Activated CD4-positive, alpha-beta T cell treated with anti-CD3 and anti-CD28 coated beads, Interleukin-2, amount 10 ng/mL, durations not matched to agents 7 days and 5 days (primary cell): ENCODE results near the gene SERPIND1. TPM values are rescaled to one million over a fixed set of nuclear protein-coding genes. Genes with fewer than 3 reads are reported as not detected.

Source experiments
- CTCF ChIA-PET: fragments of 350-600 bp; sonication (Branson Sonifier 250); formaldehyde crosslinking; loops from one replicate; lab custom pipeline; 2021; ENCODE audit warnings: antibody characterized with exemption; lab: Charles Lee
- POLR2A ChIA-PET: fragments of 350-600 bp; sonication (Branson Sonifier 250); formaldehyde crosslinking; loops from one replicate; lab custom pipeline; 2021; ENCODE audit warnings: antibody characterized with exemption; lab: Charles Lee
- DNase-seq: peaks from one replicate; pipeline ENCODE4 v3.0.0-alpha.2; 2020
- H3K27ac Mint-ChIP-seq: one replicate; pipeline ENCODE4 v1.8.0; 2021; ENCODE audit warnings: mild to moderate bottlenecking, moderate library complexity, mixed read lengths
- H3K27me3 Mint-ChIP-seq: one replicate; pipeline ENCODE4 v1.8.0; 2021; ENCODE audit warnings: mixed read lengths
- H3K36me3 Mint-ChIP-seq: one replicate; pipeline ENCODE4 v1.8.0; 2021; ENCODE audit warnings: low read depth, mixed read lengths
- H3K4me1 Mint-ChIP-seq: one replicate; pipeline ENCODE4 v1.8.0; 2021; ENCODE audit warnings: mixed read lengths
- H3K4me3 Mint-ChIP-seq: one replicate; pipeline ENCODE4 v1.8.0; 2021; ENCODE audit warnings: mild to moderate bottlenecking, moderate library complexity, mixed read lengths
- H3K9me3 Mint-ChIP-seq: one replicate; pipeline ENCODE4 v1.8.0; 2021; ENCODE audit warnings: mixed read lengths
- total RNA-seq, 2 experiments: library from RNA; stranded (reverse); gene quantifications; one replicate each; pipeline ENCODE4 v1.2.3, GENCODE V29; 2021

SERPIND1 gene
- total RNA-seq, 2 experiments from 2014 or later: not detected

DNA sequence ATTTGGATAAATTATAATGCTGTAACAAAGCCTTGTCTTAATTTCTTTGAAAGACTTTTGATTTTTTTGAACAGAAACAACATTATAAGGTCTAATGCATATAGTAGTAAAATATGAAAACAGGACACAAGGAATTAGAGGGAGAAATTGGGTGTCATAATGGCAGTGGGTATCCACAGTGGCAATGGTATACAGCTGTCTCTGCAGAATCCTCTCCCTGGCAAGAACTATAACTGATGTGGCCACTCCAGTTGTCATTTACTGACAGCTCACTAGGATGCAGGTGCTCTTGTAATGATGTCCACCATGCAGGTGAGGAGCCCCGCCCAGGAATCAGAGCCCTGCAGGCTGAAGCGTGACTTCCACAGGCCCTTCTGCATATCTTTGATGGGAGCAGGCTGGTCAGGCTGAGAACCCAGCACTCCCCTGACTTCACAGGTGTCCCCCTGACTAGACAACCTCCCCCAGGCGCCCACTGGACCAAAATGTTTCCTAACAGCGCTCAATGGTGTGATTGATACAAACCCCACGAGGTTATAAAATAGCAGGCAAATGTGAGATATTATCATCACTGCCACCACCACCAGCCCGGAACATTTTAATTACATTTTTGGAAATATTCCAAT, 32.8 kb upstream of the SERPIND1 start:
- H3K4me1 Mint-ChIP-seq: peaks cover 9% of the 10 kb centered on the region
- peaks cover 27% of the 10 kb centered on the region for H3K36me3 Mint-ChIP-seq
- H3K4me3 Mint-ChIP-seq: no peak overlapping the region
- no peaks in the 10 kb centered on the region for H3K9me3 Mint-ChIP-seq
- H3K27me3 Mint-ChIP-seq: no peaks in the 10 kb centered on the region
- CTCF ChIA-PET: interaction anchor here (0.6 to 1.5 kb wide), 7 partner anchors 13 to 1668 kb away, joined by 3 to 4 read pairs (median 3); partner anchors contain the start of gene MED15
- POLR2A ChIA-PET: no interaction called here
- no peak overlapping the region for H3K27ac Mint-ChIP-seq
- no peak for DNase-seq

GRCh38 chr22:20741634-20742581, 32.0 kb upstream of the SERPIND1 start:
- ChIA-PET CTCF (interaction anchor here (0.6 to 1.5 kb wide), 11 partner anchors 10 to 1669 kb away, joined by 3 to 5 read pairs (median 4); partner anchors contain the start of gene MED15), POLR2A (interaction anchor here (0.6 kb wide), 1 partner anchor 110 kb away, joined by 3 read pairs; no protein-coding TSS in a partner anchor)
- Mint-ChIP-seq H3K27me3 (no peaks in the 10 kb centered on the region), H3K36me3 (peaks cover 30% of the 10 kb centered on the region), H3K4me1 (peaks cover 9% of the 10 kb centered on the region), H3K9me3 (no peaks in the 10 kb centered on the region), H3K27ac (no peak overlapping the region), H3K4me3 (no peak overlapping the region)
- DNase-seq: peak; percentile 62

- H3K9me3 Mint-ChIP-seq: no peaks in the 10 kb centered on the region
- H3K27ac Mint-ChIP-seq: no peak overlapping the region
- ChIA-PET CTCF (interaction anchor here (0.6 to 1.5 kb wide), 6 partner anchors 11 to 259 kb away, joined by 3 to 5 read pairs (median 4); no protein-coding TSS in a partner anchor), POLR2A (interaction anchor here (0.6 kb wide), 1 partner anchor 109 kb away, joined by 3 read pairs; no protein-coding TSS in a partner anchor)
- H3K4me1 Mint-ChIP-seq: peaks cover 9% of the 10 kb centered on the region
- no peak overlapping the region for H3K4me3 Mint-ChIP-seq
- H3K27me3 Mint-ChIP-seq: no peaks in the 10 kb centered on the region
- peaks cover 30% of the 10 kb centered on the region for H3K36me3 Mint-ChIP-seq
- DNase-seq: no peak
Observed at GRCh38 chr22:20742764-20743163, 31.1 kb upstream of the SERPIND1 start.

DNA sequence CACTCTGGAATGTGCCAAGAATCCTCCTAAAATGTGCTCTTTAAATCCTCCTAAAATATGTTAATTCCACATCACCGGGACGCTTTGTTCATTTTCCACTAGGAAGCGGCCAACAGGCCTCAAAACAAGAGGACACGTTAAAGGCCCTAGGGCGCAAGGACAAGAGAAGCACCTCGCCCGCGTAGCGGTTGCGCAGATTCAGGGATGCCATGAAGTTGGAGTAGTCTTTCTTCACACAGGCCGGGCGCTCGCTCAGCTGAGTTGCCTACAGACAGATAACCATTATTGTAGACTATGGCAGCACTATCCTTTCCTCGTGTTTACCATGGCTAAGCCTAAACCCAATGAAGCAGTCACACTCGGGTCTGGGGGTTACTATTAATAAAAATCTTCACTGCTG, 29.5 kb upstream of the SERPIND1 start:
- Mint-ChIP-seq H3K4me1 (peaks cover 4% of the 10 kb centered on the region), H3K27me3 (no peaks in the 10 kb centered on the region), H3K9me3 (no peaks in the 10 kb centered on the region), H3K27ac (no peak overlapping the region), H3K4me3 (no peak overlapping the region), H3K36me3 (peaks cover 28% of the 10 kb centered on the region)
- ChIA-PET POLR2A (no interaction called here), CTCF (interaction anchor here (0.6 kb wide), 1 partner anchor 87 kb away, joined by 3 read pairs; no protein-coding TSS in a partner anchor)
- DNase-seq: no peak

GRCh38 chr22:20745119-20745518, 28.8 kb upstream of the SERPIND1 start:
- H3K4me1 Mint-ChIP-seq: peaks cover 6% of the 10 kb centered on the region
- no peak for DNase-seq
- no peak overlapping the region for H3K27ac Mint-ChIP-seq
- no peaks in the 10 kb centered on the region for H3K27me3 Mint-ChIP-seq
- H3K36me3 Mint-ChIP-seq: peaks cover 28% of the 10 kb centered on the region
- H3K4me3 Mint-ChIP-seq: no peak overlapping the region
- no peaks in the 10 kb centered on the region for H3K9me3 Mint-ChIP-seq
- ChIA-PET POLR2A (no interaction called here), CTCF (interaction anchor here (0.6 kb wide), 1 partner anchor 87 kb away, joined by 3 read pairs; no protein-coding TSS in a partner anchor)

- no peak overlapping the region for H3K27ac Mint-ChIP-seq
- no peaks in the 10 kb centered on the region for H3K27me3 Mint-ChIP-seq
- H3K4me1 Mint-ChIP-seq: peaks cover 6% of the 10 kb centered on the region
- no peaks in the 10 kb centered on the region for H3K9me3 Mint-ChIP-seq
- no peak overlapping the region for H3K4me3 Mint-ChIP-seq
- peaks cover 18% of the 10 kb centered on the region for H3K36me3 Mint-ChIP-seq
- no peak for DNase-seq
- ChIA-PET POLR2A (no interaction called here), CTCF (interaction anchor here (0.8 kb wide), 1 partner anchor 185 kb away, joined by 4 read pairs; no protein-coding TSS in a partner anchor)
Observed at GRCh38 chr22:20746431-20747189, 27.3 kb upstream of the SERPIND1 start.

GRCh38 chr22:20747223-20747622, 26.7 kb upstream of the SERPIND1 start:
- CTCF ChIA-PET: no interaction called here
- no peak for DNase-seq
- POLR2A ChIA-PET: no interaction called here
- peaks cover 6% of the 10 kb centered on the region for H3K4me1 Mint-ChIP-seq
- H3K4me3 Mint-ChIP-seq: no peak overlapping the region
- peaks cover 12% of the 10 kb centered on the region for H3K36me3 Mint-ChIP-seq
- no peaks in the 10 kb centered on the region for H3K9me3 Mint-ChIP-seq
- no peak overlapping the region for H3K27ac Mint-ChIP-seq
- no peaks in the 10 kb centered on the region for H3K27me3 Mint-ChIP-seq

DNA sequence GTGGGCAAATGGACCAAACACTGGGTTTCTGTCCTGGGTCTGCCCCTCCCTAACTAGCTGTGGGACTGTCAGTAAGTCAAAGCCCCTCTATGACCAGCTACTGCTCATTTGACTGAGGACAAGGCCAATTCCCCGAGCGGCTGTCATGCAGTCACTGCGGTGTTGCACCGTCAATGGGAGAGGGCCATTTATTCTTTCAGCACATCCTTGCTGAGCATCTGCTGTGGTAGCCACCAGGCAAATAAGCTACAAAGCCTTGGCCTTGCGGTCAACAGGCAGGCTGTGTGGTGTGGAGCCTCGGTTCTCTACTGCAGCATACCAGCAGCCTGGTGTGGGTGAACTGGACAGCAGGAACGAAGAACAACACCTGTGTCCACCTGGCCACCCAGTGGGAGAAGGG, 25.8 kb upstream of the SERPIND1 start:
- peaks cover 6% of the 10 kb centered on the region for H3K4me1 Mint-ChIP-seq
- H3K4me3 Mint-ChIP-seq: no peak overlapping the region
- H3K36me3 Mint-ChIP-seq: peaks cover 10% of the 10 kb centered on the region
- no peak for DNase-seq
- no peaks in the 10 kb centered on the region for H3K27me3 Mint-ChIP-seq
- no peak overlapping the region for H3K27ac Mint-ChIP-seq
- no peaks in the 10 kb centered on the region for H3K9me3 Mint-ChIP-seq
- ChIA-PET POLR2A (no interaction called here), CTCF (no interaction called here)

- Mint-ChIP-seq H3K36me3 (peaks cover 12% of the 10 kb centered on the region), H3K9me3 (no peaks in the 10 kb centered on the region), H3K4me3 (no peak overlapping the region), H3K27ac (no peak overlapping the region), H3K4me1 (peaks cover 6% of the 10 kb centered on the region), H3K27me3 (no peaks in the 10 kb centered on the region)
- DNase-seq: no peak
- POLR2A ChIA-PET: no interaction called here
- CTCF ChIA-PET: no interaction called here
Observed at GRCh38 chr22:20748731-20749428, 25.0 kb upstream of the SERPIND1 start.

GRCh38 chr22:20749453-20749852, 24.5 kb upstream of the SERPIND1 start:
- Mint-ChIP-seq H3K4me1 (peaks cover 6% of the 10 kb centered on the region), H3K9me3 (no peaks in the 10 kb centered on the region), H3K27me3 (no peaks in the 10 kb centered on the region), H3K4me3 (no peak overlapping the region), H3K27ac (no peak overlapping the region), H3K36me3 (peaks cover 12% of the 10 kb centered on the region)
- no peak for DNase-seq
- CTCF ChIA-PET: no interaction called here
- POLR2A ChIA-PET: no interaction called here

DNA sequence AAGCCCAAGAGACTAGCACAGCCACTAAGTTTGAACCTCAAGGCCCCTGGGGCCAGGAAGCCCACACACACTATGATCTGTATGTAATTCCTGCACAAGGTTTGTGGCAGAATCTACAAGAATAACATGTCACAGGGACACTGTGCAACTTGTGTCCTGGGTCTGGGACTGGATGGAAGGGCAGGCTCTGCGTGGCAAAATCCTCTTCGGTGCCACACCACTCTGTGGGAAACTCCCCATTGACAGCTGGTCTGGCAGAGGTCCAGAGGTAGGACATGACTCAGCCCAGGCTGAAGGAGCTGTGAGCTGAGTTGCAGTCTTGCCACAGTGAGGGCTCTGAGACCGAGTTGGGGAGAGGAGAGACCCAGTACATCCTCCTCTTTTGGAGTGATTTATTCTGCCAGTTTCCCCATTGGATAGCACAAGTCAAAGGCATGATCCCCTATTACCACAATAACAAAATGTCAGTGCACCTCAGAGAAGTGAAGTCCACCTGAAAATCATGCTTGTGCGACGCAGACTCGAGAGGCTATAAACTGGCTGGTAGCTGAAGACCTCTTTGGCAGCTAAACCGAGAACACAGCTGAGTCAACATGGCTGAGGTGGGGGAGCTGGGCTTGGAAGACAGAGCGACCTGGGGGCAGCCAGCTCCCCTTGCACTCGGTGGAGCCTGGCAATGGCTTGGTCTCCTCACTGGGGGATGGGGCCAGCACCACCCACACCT, 23.3 kb upstream of the SERPIND1 start:
- ChIA-PET POLR2A (no interaction called here), CTCF (interaction anchor here (1.0 kb wide), 2 partner anchors 145 to 151 kb away, joined by 3 read pairs; no protein-coding TSS in a partner anchor)
- no peak overlapping the region for H3K4me3 Mint-ChIP-seq
- no peak for DNase-seq
- H3K27me3 Mint-ChIP-seq: no peaks in the 10 kb centered on the region
- no peaks in the 10 kb centered on the region for H3K9me3 Mint-ChIP-seq
- peaks cover 13% of the 10 kb centered on the region for H3K36me3 Mint-ChIP-seq
- peaks cover 6% of the 10 kb centered on the region for H3K4me1 Mint-ChIP-seq
- no peak overlapping the region for H3K27ac Mint-ChIP-seq
